KMS-11 (cell line): ENCODE measurements around the gene ELP1.

Experiments
- H2AFZ ChIP-seq: fragments of 200-600 bp; sonication (generic); 2 replicates; pipeline ENCODE4 v1.6.1; 2016; ENCODE audit warnings: antibody characterized with exemption, mixed run types, low read depth
- H3K27ac ChIP-seq: fragments of 200-600 bp; sonication (generic); 2 replicates; pipeline ENCODE4 v1.6.1; 2016; ENCODE audit warnings: mild to moderate bottlenecking, mixed run types
- H3K27me3 ChIP-seq: fragments of 200-600 bp; sonication (generic); 2 replicates; pipeline ENCODE4 v1.6.1; 2017; ENCODE audit warnings: mild to moderate bottlenecking, low read depth, mixed run types, moderate library complexity; ENCODE audit not compliant: insufficient read depth
- H3K36me3 ChIP-seq: fragments of 200-600 bp; sonication (generic); 2 replicates; pipeline ENCODE4 v1.6.1; 2017; ENCODE audit warnings: mild to moderate bottlenecking, mixed run types; ENCODE audit not compliant: insufficient read depth
- H3K4me1 ChIP-seq: fragments of 200-600 bp; sonication (generic); 2 replicates; pipeline ENCODE4 v1.6.1; 2016; ENCODE audit warnings: mild to moderate bottlenecking, low read depth, mixed run types; ENCODE audit not compliant: poor library complexity, severe bottlenecking
- H3K4me2 ChIP-seq: fragments of 200-600 bp; sonication (generic); 2 replicates; pipeline ENCODE4 v1.7.0; 2016; ENCODE audit warnings: mild to moderate bottlenecking, mixed run types
- H3K4me3 ChIP-seq: fragments of 200-600 bp; sonication (generic); IDR thresholded peaks from 2 replicates; pipeline ENCODE4 v1.6.1; 2017; ENCODE audit warnings: low read depth, low read length, mixed read lengths; ENCODE audit not compliant: insufficient read depth
- H3K79me2 ChIP-seq: fragments of 200-600 bp; sonication (generic); 2 replicates; pipeline ENCODE4 v1.6.1; 2016; ENCODE audit warnings: low read depth, mixed run types; ENCODE audit not compliant: insufficient read depth
- H3K9ac ChIP-seq: fragments of 200-600 bp; sonication (generic); 2 replicates; pipeline ENCODE4 v1.6.1; 2016; ENCODE audit warnings: mild to moderate bottlenecking, mixed run types
- H4K20me1 ChIP-seq: fragments of 200-600 bp; sonication (generic); 2 replicates; pipeline ENCODE4 v1.6.1; 2016; ENCODE audit warnings: mild to moderate bottlenecking, mixed run types; ENCODE audit not compliant: insufficient read depth
- CTCF ChIP-seq: fragments of 200-600 bp; sonication (generic); conservative IDR thresholded peaks from 2 replicates; pipeline ENCODE4 v1.6.1; 2017; ENCODE audit warnings: low read depth, mild to moderate bottlenecking, antibody characterized with exemption, low read length, moderate library complexity, mixed read lengths

The ELP1 gene

GRCh38 chr9:108884701-108885100 is 49.2 kb downstream of the ELP1 start:
- H3K9ac ChIP-seq, result no peak overlapping the region
- 0 out of 2 replicates have a peak overlapping the region, but pooled peaks have one; percentile 21 for H3K4me2 ChIP-seq
- no peaks in the 10 kb centered on the region for H3K79me2 ChIP-seq
- no peaks in the 10 kb centered on the region for H4K20me1 ChIP-seq
- H3K4me1 ChIP-seq, result peaks cover 38% of the 10 kb centered on the region
- no peak overlapping the region for H3K4me3 ChIP-seq
- TF ChIP-seq CTCF, result no peak
- no peaks in the 10 kb centered on the region for H3K27me3 ChIP-seq
- no peak overlapping the region for H3K27ac ChIP-seq
- no peaks in the 10 kb centered on the region for H3K36me3 ChIP-seq
- H2AFZ ChIP-seq, result no peak overlapping the region

GRCh38 chr9:108883085-108883484 is 50.8 kb downstream of the ELP1 start:
- H3K36me3 ChIP-seq, result no peaks in the 10 kb centered on the region
- no peaks in the 10 kb centered on the region for H3K79me2 ChIP-seq

DNA sequence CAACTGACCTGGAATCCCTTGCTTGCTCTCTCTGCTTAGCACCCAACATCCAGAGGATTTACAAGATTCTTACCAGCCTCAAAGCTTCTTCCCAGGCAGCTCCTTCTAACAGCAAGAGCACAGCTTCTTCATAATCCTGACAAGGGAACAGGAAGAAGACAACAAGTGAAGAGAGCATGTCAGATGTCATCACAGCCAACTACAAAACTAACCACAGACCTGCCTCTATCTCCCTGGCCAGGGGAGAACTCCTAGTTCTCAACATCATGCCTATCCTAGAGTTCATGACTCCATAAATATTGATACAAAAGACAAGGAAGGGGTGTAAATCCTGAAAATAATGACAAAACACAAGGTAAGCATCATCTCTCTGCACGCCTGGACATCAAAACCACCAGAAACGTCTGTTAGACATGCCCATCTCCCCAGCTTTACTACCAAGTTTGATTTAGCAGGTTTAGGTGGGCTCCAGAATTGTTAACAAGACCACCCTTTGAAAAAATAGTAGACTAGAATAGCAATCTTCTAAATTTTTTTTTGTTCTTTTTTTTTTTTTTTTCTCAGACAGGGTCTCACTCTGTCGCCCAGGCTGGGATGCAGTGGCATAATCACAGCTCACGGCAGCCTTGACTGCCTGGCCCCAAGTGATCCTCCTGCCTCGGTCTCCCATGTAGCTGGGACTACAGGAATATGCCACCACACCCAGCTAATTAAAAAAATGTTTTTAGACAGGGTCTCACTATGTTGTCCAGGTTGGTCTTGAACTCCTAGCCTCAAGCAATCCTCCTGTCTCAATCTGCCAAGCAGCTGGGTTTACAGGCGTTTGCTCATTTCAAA is 51.7 kb downstream of the ELP1 start:
- no peaks in the 10 kb centered on the region for H3K36me3 ChIP-seq
- H3K4me1 ChIP-seq, result peaks cover 29% of the 10 kb centered on the region
- H3K4me2 ChIP-seq, result no peak overlapping the region
- TF ChIP-seq CTCF, result no peak
- H3K4me3 ChIP-seq, result no peak overlapping the region
- no peaks in the 10 kb centered on the region for H3K79me2 ChIP-seq
- no peak overlapping the region for H3K9ac ChIP-seq
- no peaks in the 10 kb centered on the region for H3K27me3 ChIP-seq
- H4K20me1 ChIP-seq, result no peaks in the 10 kb centered on the region
- no peak overlapping the region for H2AFZ ChIP-seq
- H3K27ac ChIP-seq, result no peak overlapping the region

More at GRCh38 chr9:108883085-108883484, 50.8 kb downstream of the ELP1 start:
- H3K4me1 ChIP-seq, result peaks cover 29% of the 10 kb centered on the region
- no peaks in the 10 kb centered on the region for H3K27me3 ChIP-seq
- no peak overlapping the region for H3K27ac ChIP-seq
- no peak overlapping the region for H2AFZ ChIP-seq
- no peak for TF ChIP-seq CTCF
- H3K9ac ChIP-seq, result no peak overlapping the region
- H3K4me2 ChIP-seq, result no peak overlapping the region
- no peaks in the 10 kb centered on the region for H4K20me1 ChIP-seq
- H3K4me3 ChIP-seq, result no peak overlapping the region

DNA sequence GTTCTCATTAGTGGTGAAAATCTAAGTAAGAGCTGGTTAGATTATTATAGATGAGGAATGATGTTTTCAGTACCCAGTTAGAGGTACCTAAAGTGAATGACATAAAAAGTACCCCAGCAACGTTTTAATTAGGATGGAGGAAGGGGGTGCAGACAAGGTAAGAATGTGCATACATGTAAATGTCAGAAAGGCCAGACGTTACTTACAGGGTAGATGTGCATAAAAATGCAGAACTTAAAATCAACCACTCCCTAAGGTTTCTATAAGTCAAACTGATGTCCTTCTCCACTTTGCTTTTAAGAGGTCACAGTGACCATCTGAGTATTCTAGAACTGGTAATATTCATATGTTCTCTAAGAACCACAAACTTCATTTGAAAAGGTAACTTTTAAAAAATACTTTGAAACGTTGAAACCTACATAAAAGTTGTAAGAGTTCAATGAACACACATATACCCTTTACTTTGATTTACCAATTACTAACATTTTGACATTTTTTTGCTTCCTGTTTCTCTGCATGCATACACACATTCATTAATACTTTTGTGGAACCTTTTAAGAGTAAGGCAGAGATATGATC is 53.1 kb downstream of the ELP1 start:
- Histone ChIP-seq H3K79me2 (no peaks in the 10 kb centered on the region), H3K9ac (no peak overlapping the region), H3K4me1 (peaks cover 15% of the 10 kb centered on the region), H3K36me3 (0 out of 2 replicates have a peak, but pooled peaks cover 2% of the 10 kb centered on the region), H3K27ac (no peak overlapping the region), H3K4me3 (no peak overlapping the region), H3K27me3 (no peaks in the 10 kb centered on the region), H2AFZ (no peak overlapping the region), H4K20me1 (no peaks in the 10 kb centered on the region), H3K4me2 (no peak overlapping the region)
- no peak for TF ChIP-seq CTCF
